ENCODE data around the gene RPL7A. TPM values are rescaled to one million over a fixed set of nuclear protein-coding genes. Genes with fewer than 3 reads are reported as not detected.
A peak's percentile ranks its signal among the peaks of the same experiment; 100 is the strongest.

Gene RPL7A
- total RNA-seq, 2 experiments from 2014 or later, result 3,479 to 3,507 TPM

DNA sequence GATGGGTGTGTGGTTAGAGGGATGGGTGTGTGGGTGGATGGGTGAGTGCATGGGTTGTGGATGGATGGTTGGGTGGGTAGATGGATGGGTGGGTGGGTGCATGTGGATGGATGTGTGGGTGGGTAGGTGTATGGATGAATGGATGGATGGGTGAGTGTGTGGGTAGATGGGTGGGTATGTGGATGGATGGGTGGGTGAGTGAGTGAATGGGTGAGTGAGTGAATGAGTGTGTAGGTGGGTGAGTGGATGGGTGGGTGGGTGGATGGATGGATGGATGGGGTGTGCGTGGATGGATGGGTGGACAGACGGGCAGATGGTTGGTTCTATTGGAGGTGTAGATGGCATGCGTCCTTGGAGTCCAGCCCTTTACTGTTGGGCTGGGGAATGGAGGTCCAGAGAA lies 45.4 kb downstream of the RPL7A start:
- Mint-ChIP-seq H3K4me3 (no peak overlapping the region), H3K27me3 (peaks cover 3% of the 10 kb centered on the region), H3K4me1 (ENCODE audit: low read depth) (peaks cover 2% of the 10 kb centered on the region), H3K36me3 (ENCODE audit: low read depth) (no peaks in the 10 kb centered on the region), H3K27ac (no peak overlapping the region), H3K9me3 (no peaks in the 10 kb centered on the region)
- intact Hi-C loops (cut with micrococcal nuclease), result no loop called here
- DNase-seq, result no peak
- no peak for ATAC-seq
- TF ChIP-seq, protein P1, sequence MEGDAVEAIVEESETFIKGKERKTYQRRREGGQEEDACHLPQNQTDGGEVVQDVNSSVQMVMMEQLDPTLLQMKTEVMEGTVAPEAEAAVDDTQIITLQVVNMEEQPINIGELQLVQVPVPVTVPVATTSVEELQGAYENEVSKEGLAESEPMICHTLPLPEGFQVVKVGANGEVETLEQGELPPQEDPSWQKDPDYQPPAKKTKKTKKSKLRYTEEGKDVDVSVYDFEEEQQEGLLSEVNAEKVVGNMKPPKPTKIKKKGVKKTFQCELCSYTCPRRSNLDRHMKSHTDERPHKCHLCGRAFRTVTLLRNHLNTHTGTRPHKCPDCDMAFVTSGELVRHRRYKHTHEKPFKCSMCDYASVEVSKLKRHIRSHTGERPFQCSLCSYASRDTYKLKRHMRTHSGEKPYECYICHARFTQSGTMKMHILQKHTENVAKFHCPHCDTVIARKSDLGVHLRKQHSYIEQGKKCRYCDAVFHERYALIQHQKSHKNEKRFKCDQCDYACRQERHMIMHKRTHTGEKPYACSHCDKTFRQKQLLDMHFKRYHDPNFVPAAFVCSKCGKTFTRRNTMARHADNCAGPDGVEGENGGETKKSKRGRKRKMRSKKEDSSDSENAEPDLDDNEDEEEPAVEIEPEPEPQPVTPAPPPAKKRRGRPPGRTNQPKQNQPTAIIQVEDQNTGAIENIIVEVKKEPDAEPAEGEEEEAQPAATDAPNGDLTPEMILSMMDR (IDR thresholded peaks at IDR 0.05), result no peak
- CTCF ChIA-PET, result no interaction called here
- POLR2A ChIA-PET, result no interaction called here

DNA sequence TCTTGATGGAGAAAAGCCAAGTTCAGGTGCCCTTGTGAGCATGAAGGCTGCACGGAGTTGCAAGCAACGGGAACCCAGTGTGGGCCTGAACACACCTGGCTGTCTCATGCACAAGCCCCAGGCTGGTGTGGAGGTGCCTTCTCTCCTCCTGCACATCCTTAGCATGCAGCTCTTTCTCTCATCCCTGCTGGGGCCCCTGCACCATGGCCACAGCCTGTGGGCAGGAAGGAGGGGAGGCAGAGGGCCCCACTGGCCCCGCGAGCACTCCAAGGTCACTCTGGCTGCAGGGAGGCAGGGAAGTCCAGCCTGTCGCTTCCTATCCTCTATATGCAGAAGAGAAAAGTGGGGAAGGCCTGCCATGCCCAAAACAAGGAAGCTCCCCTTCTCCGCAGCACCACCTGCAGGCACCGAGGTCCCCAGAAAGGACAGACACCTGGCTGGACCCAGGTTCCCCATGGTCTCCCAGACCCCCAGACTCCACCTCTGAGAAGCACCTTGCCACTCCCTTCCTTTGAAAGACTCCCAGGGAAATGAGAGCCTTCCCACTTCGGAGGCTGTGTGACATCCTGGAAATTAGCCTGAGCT lies 46.8 kb downstream of the RPL7A start:
- intact Hi-C loops (cut with micrococcal nuclease), result no loop called here
- CTCF ChIA-PET, result interaction anchor here (1.2 to 1.9 kb wide), 4 partner anchors 11 to 92 kb away, joined by 3 to 7 read pairs (median 4); partner anchors contain the start of genes SURF1 and SURF2
- DNase-seq (no peak), ATAC-seq (no peak)
- POLR2A ChIA-PET, result interaction anchor here (1.3 to 2.3 kb wide), 3 partner anchors 8 to 23 kb away, joined by 3 to 7 read pairs (median 4); partner anchors contain the start of gene REXO4
- Mint-ChIP-seq H3K4me1 (ENCODE audit: low read depth) (peaks cover 2% of the 10 kb centered on the region), H3K9me3 (no peaks in the 10 kb centered on the region), H3K4me3 (no peak overlapping the region), H3K27ac (no peak overlapping the region), H3K27me3 (peaks cover 1% of the 10 kb centered on the region), H3K36me3 (ENCODE audit: low read depth) (no peaks in the 10 kb centered on the region)
- TF ChIP-seq, protein P1 (IDR thresholded peaks at IDR 0.05), result no peak

GRCh38 chr9:133396952-133397351 lies 48.9 kb downstream of the RPL7A start:
- H3K4me3 Mint-ChIP-seq, result no peak overlapping the region
- no peak for ATAC-seq
- CTCF ChIA-PET, result interaction anchor here (0.7 kb wide), 1 partner anchor 20 kb away, joined by 3 read pairs; the partner anchor contains the start of gene STKLD1

DNA sequence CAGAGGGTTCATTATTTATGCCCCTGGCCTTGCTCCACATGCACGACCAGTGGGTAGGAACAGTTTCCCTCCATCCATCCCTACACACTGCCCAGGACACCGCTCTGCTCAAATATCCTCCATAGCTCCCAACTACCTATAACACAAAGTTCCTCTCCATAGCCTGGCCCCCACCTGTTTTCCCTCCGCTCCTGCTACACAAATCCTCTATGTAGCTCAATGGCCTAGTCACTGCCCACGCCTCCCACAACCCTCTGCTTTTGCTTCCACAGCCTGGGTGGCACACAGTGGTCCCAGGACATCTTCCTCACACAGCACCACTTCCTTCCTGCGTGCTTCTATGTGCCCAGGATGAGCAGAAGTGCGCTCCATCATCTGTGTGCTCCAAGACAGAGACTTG lies 49.4 kb downstream of the RPL7A start:
- ChIA-PET POLR2A (interaction anchor here (0.7 to 1.6 kb wide), 2 partner anchors 11 to 147 kb away, joined by 3 read pairs; no protein-coding TSS in a partner anchor), CTCF (no interaction called here)
- DNase-seq, result no peak

More at GRCh38 chr9:133396952-133397351, 48.9 kb downstream of the RPL7A start:
- intact Hi-C loops (cut with micrococcal nuclease), result no loop called here
- POLR2A ChIA-PET, result interaction anchor here (0.7 to 1.6 kb wide), 2 partner anchors 10 to 147 kb away, joined by 3 read pairs; no protein-coding TSS in a partner anchor
- H3K27me3 Mint-ChIP-seq, result no peaks in the 10 kb centered on the region
- peak; percentile 25 for DNase-seq
- TF ChIP-seq, protein P1 (IDR thresholded peaks at IDR 0.05), result peak; percentile 35
- peaks cover 2% of the 10 kb centered on the region for H3K4me1 Mint-ChIP-seq (ENCODE audit: low read depth)
- H3K9me3 Mint-ChIP-seq, result no peaks in the 10 kb centered on the region
- no peak overlapping the region for H3K27ac Mint-ChIP-seq
- peaks cover 1% of the 10 kb centered on the region for H3K36me3 Mint-ChIP-seq (ENCODE audit: low read depth)

DNA sequence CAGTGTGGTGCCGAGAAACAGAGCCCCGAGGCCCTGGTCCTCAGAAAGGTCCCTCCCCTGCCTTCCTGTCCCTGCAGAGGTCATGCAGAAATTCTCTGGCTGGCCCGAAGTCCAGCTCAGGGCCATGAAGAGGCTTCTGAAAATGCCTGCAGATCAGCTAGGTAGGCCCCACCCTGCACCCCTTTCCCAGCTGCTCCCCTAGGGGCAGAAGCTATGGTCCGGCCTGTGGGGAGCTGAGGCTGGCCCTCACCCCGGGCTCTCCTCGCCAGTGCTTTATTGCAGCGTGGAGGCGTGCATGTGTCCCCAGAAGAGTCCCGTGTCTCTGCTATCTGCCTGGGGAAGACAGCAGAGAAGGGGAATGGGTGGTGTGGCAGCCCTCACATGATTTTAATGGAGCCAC lies 49.9 kb downstream of the RPL7A start:
- H3K27ac Mint-ChIP-seq, result no peak overlapping the region
- no peaks in the 10 kb centered on the region for H3K9me3 Mint-ChIP-seq
- DNase-seq (no peak), ATAC-seq (no peak)
- intact Hi-C loops (cut with micrococcal nuclease), result no loop called here
- POLR2A ChIA-PET, result interaction anchor here (0.6 to 1.6 kb wide), 3 partner anchors 11 to 254 kb away, joined by 3 read pairs; no protein-coding TSS in a partner anchor
- H3K36me3 Mint-ChIP-seq (ENCODE audit: low read depth), result peaks cover 1% of the 10 kb centered on the region
- TF ChIP-seq, protein P1 (IDR thresholded peaks at IDR 0.05), result no peak
- CTCF ChIA-PET, result interaction anchor here (0.6 kb wide), 1 partner anchor 204 kb away, joined by 3 read pairs; no protein-coding TSS in a partner anchor
- peaks cover 2% of the 10 kb centered on the region for H3K4me1 Mint-ChIP-seq (ENCODE audit: low read depth)
- no peaks in the 10 kb centered on the region for H3K27me3 Mint-ChIP-seq
- no peak overlapping the region for H3K4me3 Mint-ChIP-seq

More for the DNA sequence above, 49.4 kb downstream of the RPL7A start:
- H3K27ac Mint-ChIP-seq, result no peak overlapping the region
- H3K4me3 Mint-ChIP-seq, result no peak overlapping the region
- TF ChIP-seq, protein P1 (IDR thresholded peaks at IDR 0.05), result no peak
- H3K9me3 Mint-ChIP-seq, result no peaks in the 10 kb centered on the region
- intact Hi-C loops (cut with micrococcal nuclease), result no loop called here
- H3K36me3 Mint-ChIP-seq (ENCODE audit: low read depth), result peaks cover 1% of the 10 kb centered on the region
- no peak for ATAC-seq
- no peaks in the 10 kb centered on the region for H3K27me3 Mint-ChIP-seq
- H3K4me1 Mint-ChIP-seq (ENCODE audit: low read depth), result peaks cover 2% of the 10 kb centered on the region
